IPS DF 4.7 (cell line): ENCODE measurements around the gene IPPK.

Experiments
- DNase-seq: peaks from one replicate; pipeline ENCODE4 v3.0.0-alpha.2; 2013; ENCODE audit warnings: low spot score; ENCODE audit errors: extremely low read depth

IPPK gene

GRCh38 chr9:92615790-92616189 is 54.1 kb downstream of the IPPK start:
- no peak for DNase-seq

DNA sequence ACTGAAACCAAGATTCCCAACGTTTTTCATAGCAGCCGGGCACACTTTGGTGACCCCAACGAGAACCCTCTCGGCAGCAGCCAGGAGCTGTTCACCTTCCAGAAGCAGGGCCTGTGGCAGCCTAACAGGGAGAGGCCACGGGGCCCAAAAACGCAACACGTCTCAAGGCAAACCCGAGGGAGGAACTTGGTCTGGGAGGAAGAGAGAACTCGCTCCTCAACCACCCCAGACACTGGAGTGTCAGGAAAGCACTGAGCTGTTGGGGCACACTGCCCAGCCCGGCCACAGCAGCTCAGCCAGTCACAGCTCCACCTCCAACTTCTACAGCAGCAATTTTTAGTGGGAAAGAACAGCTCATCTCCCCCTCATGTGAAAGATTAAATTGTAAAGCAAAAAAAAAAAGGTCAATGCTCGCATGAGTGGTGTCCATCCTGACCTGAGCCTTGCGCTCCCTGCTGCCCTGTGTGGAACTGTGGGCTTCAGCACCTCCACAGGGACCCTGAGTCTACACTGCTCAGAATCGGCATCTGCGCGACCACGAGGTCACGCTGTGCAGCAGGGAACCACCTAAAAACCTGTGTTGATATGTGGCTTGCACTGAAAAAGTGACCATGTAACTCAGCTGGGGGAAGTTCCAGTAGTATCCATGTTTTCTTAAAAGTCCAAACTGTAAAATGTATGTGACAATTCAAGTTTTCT is 55.0 kb downstream of the IPPK start:
- DNase-seq: no peak

DNA sequence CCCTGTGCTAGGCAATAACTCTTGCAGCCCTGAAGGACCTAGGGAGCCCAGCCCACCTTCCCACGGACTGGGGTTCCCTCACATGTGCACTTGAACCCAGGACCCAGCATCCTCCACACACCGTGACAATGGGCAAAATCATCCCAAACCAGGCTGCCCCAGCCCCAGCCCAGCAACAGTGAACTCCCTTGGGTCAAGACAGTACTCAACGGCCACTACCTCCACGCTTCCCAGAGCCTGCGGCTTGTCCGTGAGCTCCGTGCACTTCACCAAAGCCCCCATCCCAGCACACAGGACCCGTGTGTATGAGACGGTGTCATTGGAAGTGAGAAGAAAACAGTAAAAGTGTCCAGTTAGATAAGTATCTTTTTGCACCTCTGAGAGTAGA is 55.8 kb downstream of the IPPK start:
- no peak for DNase-seq

DNA sequence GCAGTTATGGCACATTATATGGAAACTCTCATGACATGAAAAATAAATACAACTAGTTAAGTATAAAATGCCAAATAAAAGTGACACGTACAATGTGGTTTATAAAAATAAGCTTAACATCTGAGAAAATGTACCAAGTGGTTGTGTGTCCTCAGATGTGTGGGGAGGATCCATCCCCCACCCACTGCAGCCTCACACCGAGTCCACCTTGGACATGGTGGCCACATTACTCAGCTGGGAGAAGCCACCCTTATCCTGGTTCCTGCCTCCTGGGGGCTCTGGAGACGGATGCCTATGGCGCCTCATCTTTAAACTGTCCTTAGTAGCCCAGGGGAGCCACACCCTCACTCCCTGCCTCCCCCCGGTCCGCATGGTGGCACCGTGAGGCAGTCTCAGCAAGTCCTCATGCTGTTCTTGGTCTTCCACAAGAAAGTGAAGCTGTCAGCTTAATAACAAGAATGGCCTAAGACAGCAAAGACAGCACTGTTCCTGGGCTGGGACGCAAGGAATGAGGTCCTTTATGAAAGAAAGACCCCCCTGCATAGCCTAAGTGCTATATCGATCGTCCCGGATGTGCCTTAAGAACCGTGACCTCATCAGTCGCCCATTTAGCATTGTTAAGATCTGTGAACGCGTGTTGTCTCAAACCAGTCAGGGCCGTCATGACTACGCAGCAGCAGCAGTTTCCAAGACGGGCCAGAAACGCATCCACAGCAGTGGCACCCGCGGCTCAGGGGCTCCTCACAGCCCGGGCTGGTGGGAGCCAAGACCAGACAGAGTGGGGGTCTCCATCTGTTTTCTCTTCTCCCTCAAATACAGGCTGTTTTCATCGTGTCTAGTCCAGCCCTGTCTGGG is 56.4 kb downstream of the IPPK start:
- DNase-seq: no peak

DNA sequence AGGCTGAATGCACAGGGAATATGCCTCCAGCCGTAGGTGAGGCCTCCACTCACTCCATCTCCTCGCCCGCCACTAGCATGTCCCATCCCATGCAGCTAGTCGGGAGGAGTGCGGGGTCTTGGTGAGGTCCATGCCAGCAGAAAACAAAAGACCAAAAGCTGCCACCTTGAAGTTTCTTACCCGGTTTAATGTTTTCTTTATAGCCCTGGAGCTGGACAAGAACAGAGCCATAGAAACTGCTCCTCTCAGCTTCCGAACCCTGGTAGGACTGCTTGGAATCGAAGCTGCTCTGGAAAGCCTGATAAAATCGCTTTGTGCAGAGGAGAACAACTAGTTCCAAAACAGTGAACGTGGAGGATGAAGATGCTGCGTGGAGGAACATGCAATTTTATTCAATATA is 57.1 kb downstream of the IPPK start:
- no peak for DNase-seq

DNA sequence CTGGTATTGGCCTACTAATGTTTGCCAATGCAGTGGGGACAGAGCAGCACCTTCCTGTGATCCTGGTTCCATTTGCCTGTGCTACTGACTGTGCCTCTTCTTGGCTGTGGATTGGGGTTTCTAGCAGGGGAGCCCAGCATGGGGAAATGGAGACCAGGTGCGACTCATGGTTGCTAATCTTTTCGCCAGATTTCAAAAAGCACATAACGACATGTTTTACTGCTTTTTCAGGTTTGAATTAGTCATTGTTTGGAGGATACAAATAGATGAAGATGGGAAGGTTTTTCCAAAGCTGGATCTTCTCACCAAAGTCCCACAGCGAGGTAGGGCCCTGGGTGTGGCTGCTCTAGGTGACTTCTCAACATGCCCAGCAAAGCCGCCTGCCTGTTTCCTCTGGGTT is 57.6 kb downstream of the IPPK start:
- DNase-seq: no peak

DNA sequence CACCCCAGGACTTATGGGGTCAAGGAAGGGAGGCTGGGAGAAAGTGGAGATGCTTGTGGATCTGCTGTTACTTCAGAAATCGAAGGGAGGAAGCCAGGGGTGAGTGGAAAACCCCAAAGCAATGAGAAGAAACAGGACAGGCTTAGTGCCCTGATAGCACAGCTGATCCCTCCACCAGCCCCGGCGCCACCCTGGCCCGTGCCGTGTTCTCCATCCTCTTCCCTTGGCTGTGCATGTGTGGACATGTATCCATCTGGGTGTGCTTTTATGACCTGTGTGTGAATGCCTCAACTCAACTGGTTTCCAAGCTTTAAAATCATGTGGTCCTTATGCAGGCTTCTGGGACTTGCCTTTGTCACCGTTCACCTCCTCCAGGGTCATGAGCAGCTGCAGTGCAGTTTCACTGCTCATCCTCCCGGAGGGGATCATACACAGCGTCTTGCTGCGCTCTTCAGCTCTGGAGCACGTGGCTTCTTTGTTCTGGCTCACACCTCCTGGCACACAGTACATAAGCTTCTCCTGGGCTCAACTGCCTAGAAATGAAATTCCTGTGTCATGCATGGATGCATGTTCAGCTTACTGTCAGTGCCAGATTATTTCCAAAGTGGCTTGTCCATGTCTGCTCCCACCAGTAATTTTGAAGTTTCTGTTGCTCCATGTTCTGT is 58.2 kb downstream of the IPPK start:
- no peak for DNase-seq

- no peak for DNase-seq
Measured at GRCh38 chr9:92610470-92611420, 59.2 kb downstream of the IPPK start.

GRCh38 chr9:92608909-92609445 is 61.0 kb downstream of the IPPK start:
- DNase-seq: no peak

- no peak for DNase-seq
Measured at GRCh38 chr9:92608241-92608908, 61.6 kb downstream of the IPPK start.

DNA sequence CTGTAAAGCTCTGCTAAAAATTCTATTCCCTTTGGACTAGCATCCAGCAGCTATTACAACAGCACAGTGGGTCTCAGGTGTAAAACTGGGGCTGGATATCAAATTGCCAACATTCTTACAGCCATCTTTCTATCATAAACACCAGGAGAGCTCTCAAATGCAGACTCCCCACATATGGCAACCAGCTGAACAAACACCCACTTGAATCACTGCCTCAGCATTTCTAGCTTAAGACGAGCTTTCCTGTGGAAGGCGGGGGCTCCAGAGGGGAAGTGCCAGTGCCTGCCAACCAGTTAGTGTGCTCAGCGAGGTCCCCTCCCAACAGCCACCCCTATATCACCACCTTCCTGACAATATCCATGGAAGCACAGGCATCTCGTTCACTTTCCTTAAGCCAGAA is 62.2 kb downstream of the IPPK start:
- no peak for DNase-seq

DNA sequence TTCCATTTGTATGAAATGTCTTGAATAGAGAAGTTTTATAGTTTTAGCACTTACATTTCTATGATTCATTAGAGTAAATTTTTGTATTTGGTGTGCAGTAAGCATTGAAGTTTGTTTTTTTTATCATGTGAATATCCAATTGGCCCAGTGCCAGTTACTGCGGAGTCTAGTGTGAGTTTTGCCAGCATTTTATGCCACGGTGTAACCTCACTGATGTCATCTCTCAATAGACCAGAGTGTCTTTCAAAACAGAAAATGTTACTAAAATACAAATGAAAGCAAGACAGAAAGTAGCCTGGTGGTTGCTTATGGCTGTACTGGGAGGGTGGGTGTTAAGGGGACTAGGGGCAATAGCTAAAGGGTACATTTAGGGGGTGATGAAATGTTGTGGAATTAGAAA is 62.8 kb downstream of the IPPK start:
- DNase-seq: no peak

DNA sequence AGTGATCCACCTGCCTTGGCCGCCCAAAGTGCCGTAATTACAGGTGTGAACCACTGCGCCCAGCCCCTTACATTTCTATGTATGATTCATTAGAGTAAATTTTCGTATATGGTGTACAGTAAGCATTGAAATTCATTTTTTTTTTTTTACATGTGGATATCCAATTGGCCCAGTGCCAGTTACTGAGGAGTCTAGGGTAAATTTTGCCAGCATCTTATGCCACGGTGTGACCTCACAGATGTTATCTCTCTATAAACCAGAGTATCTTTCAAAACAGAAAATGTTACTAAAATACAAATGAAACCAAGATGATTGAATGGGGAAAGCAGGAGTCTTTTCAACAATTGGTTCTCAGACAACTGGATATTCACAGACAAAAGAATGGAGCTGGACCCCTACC is 64.7 kb downstream of the IPPK start:
- DNase-seq: no peak

DNA sequence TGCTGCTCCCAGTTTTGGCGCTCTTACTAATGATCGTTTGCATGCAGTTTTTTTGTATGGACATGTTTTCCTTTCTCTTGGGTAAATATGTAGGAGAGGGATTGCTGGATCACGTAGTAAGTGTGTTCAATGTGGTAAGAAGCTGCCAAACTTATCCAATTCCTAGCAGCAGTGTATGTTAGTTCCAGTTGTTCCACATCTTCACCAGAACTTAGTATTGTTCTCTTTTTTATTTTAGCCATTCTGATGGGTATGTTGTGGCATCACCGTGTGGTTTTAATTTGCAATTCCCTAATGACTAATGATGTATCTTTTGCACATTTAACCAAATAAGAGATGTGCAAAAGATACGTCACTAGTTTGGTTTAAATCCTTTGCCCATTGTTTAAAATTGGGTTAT is 65.9 kb downstream of the IPPK start:
- DNase-seq: no peak

GRCh38 chr9:92603100-92603499 is 66.8 kb downstream of the IPPK start:
- no peak for DNase-seq

- DNase-seq: no peak
Measured at GRCh38 chr9:92602413-92602812, 67.5 kb downstream of the IPPK start.

GRCh38 chr9:92601451-92601850 is 68.5 kb downstream of the IPPK start:
- no peak for DNase-seq

DNA sequence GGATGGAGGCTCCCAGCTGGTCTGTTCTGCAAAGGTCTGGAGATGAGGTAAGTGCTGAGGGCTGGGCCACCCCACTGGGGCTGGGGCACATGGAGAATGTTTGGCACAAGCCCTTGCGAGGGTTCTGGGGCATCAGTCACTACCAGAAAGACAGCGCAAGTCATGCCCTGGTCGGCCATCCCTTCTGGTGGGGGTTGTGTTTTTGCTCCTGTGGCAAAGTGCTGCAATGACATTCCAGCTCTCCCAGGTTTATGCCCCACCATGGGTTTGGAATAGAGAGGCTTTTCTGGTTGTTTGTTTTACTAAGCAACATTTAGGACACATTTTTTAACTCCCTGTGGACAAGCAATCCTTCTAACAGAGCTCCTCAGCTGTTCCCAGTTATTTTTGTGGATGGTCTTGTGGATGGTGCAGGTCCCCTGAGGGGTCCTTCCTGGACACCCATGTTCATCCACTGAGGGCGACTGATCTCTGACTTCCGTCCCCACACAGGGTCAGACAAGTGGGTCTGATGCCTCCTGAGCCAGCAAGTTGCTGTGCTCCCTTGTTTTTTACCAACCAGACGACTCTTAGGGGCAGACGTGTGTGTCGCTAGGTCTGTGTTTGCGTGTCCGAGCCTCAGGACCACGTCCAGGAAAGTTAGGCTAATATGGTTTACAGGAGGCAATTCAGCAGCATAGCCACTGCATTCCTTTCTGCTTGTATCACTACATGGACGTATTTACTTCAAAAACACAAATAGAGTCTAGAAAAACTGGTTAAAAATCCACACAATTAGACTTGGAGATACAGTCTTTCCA is 69.3 kb downstream of the IPPK start:
- DNase-seq: no peak

DNA sequence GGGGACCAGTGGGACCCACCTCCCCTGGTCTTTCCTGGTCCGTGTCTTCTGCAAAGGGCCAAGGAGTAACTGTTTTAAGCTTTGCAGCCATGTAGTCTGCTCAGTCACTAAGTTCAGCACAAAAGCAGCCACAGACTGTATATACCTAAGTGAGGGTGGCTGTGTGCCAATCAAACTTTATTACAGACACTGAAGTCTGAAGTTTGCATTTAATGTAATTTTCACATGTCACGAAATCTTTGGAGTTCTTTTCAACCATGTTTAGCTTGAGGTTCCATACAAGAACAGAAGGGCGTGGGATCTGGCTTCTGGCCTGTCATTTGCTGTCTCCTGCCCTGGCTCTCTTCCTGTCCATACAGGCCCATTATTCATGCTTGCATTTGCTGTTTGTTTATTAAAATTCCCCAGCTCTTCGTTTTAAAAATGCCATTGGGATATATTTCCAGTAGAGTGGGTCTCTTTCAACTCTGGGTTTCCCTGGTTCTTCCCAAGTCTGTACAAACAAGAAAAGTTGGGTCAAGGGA is 69.9 kb downstream of the IPPK start:
- no peak for DNase-seq
